K562 (cell line): Measurements from ENCODE around the gene TOGARAM2. TPM values are rescaled to one million over a fixed set of nuclear protein-coding genes. Genes with fewer than 3 reads are reported as not detected.

Experiments
- ATAC-seq: fragments of 200-7000 bp; cut with Tn5 transposase; 3 replicates; pipeline ENCODE4 v1.9.1; 2020; ENCODE audit warnings: moderate library complexity
- BruUV-seq: library from RNA; stranded (reverse); fragments of 400-500 nt; replicated peaks from 2 replicates; lab custom pipeline; 2021; lab: Mats Ljungman, UMichigan
- CTCF ChIA-PET: fragments of 300-600 bp; formaldehyde crosslinking; extraction: SDS; loops from one replicate; lab custom pipeline; 2021; ENCODE audit warnings: low intra/inter-chr PET ratio; lab: Yijun Ruan, JAX
- POLR2A ChIA-PET: fragments of 300-600, 350-650 bp; sonication (Branson Sonifier 250); formaldehyde crosslinking; extraction: SDS; loops from one replicate; lab custom pipeline; 2021; ENCODE audit warnings: antibody characterized with exemption, inconsistent platforms; lab: Yijun Ruan, JAX
- DNase-seq, 4 experiments: peaks; one replicate each; pipeline versions ENCODE4 v3.0.0 to v3.0.0-alpha.2; 2011 to 2018; ENCODE audit warnings: low spot score in 3 of 4, mixed read lengths in 3 of 4; ENCODE audit errors: extremely low read depth in 1 of 4
- FAIRE-seq: peaks from 2 replicates; lab custom pipeline; 2011; peaks lifted over from hg19 to GRCh38; lab: Jason Lieb, UNC
- H2AFZ ChIP-seq: 2 replicates; pipeline ENCODE4 v1.6.0; 2011; ENCODE audit warnings: low read depth, low read length, control low read depth, inconsistent platforms
- H3K27ac ChIP-seq: fragments of 200-600 bp; 3 replicates; pipeline ENCODE4 v1.8.0; 2011; ENCODE audit warnings: low read depth, mild to moderate bottlenecking, control low read depth, inconsistent platforms, low read length, moderate library complexity, mixed read lengths; ENCODE audit errors: extremely low read depth
- H3K27me3 ChIP-seq, 2 experiments: fragments of 300-600 bp in 1 of 2; 2 replicates in 1 of 2; 3 replicates in 1 of 2; pipeline versions ENCODE4 v1.6.0 to v1.8.0; 2011; ENCODE audit warnings: inconsistent platforms in 2 of 2, low read length in 2 of 2, mild to moderate bottlenecking in 1 of 2, mixed read lengths in 1 of 2, moderate library complexity in 1 of 2; ENCODE audit not compliant: control insufficient read depth in 2 of 2, insufficient read depth in 2 of 2
- H3K36me3 ChIP-seq: fragments of 300-600 bp; 3 replicates; pipeline ENCODE4 v1.8.0; 2011; ENCODE audit warnings: mild to moderate bottlenecking, low read length, inconsistent platforms; ENCODE audit not compliant: control insufficient read depth, insufficient read depth
- H3K4me1 ChIP-seq, 2 experiments: fragments of 200-600 bp in 1 of 2; replicated peaks in 1 of 2; 2 replicates in 1 of 2; 3 replicates in 1 of 2; pipeline versions ENCODE4 v1.5.1 to v1.8.0; 2011; ENCODE audit warnings: inconsistent platforms in 2 of 2, low read length in 2 of 2, mild to moderate bottlenecking in 1 of 2, mixed read lengths in 1 of 2, moderate library complexity in 1 of 2; ENCODE audit not compliant: control insufficient read depth in 2 of 2, insufficient read depth in 2 of 2
- H3K4me2 ChIP-seq: 2 replicates; pipeline ENCODE4 v1.6.1; 2011; ENCODE audit warnings: low read length, control low read depth, inconsistent platforms, mixed read lengths; ENCODE audit not compliant: insufficient read depth
- H3K4me3 ChIP-seq: fragments of 200-600 bp; sonication (generic), shearing (Covaris generic); 2 replicates; pipeline ENCODE4 v1.5.1; 2016; ENCODE audit warnings: control low read depth, inconsistent platforms
- H3K79me2 ChIP-seq: fragments of 200-600 bp; 3 replicates; pipeline ENCODE4 v1.8.0; 2011; ENCODE audit warnings: low read length, inconsistent platforms; ENCODE audit not compliant: control insufficient read depth, insufficient read depth
- H3K9ac ChIP-seq, 2 experiments: 2 replicates each; pipeline versions ENCODE4 v1.6.0 to v1.6.1; 2011; ENCODE audit warnings: low read depth in 2 of 2, low read length in 2 of 2, control low read depth in 1 of 2, inconsistent platforms in 1 of 2, mild to moderate bottlenecking in 1 of 2, mixed read lengths in 1 of 2; ENCODE audit not compliant: insufficient read depth in 1 of 2
- H3K9me1 ChIP-seq: one replicate; pipeline ENCODE4 v1.6.0; 2011; ENCODE audit warnings: inconsistent platforms, mild to moderate bottlenecking, low read length, moderate library complexity; ENCODE audit not compliant: control insufficient read depth, insufficient read depth
- H3K9me3 ChIP-seq: replicated peaks from 2 replicates; pipeline ENCODE4 v1.5.1; 2011; ENCODE audit warnings: low read depth, low read length, inconsistent platforms; ENCODE audit not compliant: control insufficient read depth, insufficient read depth
- H4K20me1 ChIP-seq: replicated peaks from 2 replicates; pipeline ENCODE4 v1.6.1; 2011; ENCODE audit warnings: low read length, inconsistent platforms, mixed read lengths; ENCODE audit not compliant: control insufficient read depth, insufficient read depth
- FOXO4 ChIP-seq: fragments of 450-650 bp; formaldehyde crosslinking; IDR thresholded peaks from 2 replicates; pipeline ENCODE4 v1.4.0; 2020; ENCODE audit warnings: mild to moderate bottlenecking, moderate library complexity
- HMGXB4 ChIP-seq: sonication (generic); formaldehyde crosslinking; IDR thresholded peaks from 2 replicates; pipeline ENCODE4 v1.8.1; 2023; ENCODE audit warnings: mild to moderate bottlenecking, missing genetic modification reagents
- KDM4B ChIP-seq, 2 experiments: fragments of 450-650 bp in 1 of 2; sonication (generic) in 1 of 2; IDR thresholded peaks; 2 replicates each; pipeline ENCODE4 v1.6.1; 2016 to 2017; ENCODE audit warnings: borderline replicate concordance in 2 of 2, antibody characterized with exemption in 1 of 2, low read depth in 1 of 2, mild to moderate bottlenecking in 1 of 2
- RBM15 ChIP-seq: fragments of 200-400 bp; formaldehyde crosslinking; IDR thresholded peaks from 2 replicates; pipeline ENCODE4 v1.6.1; 2018; ENCODE audit warnings: mild to moderate bottlenecking, low read length, moderate library complexity; ENCODE audit not compliant: insufficient read depth
- SIN3A ChIP-seq, 2 experiments: fragments of 150-350 bp in 1 of 2; IDR thresholded peaks; 2 replicates each; pipeline ENCODE4 v1.6.1; 2011 to 2016; ENCODE audit warnings: borderline replicate concordance in 2 of 2, low read depth in 2 of 2, low read length in 2 of 2, mild to moderate bottlenecking in 2 of 2, moderate library complexity in 2 of 2; ENCODE audit not compliant: control insufficient read depth in 1 of 2
- WGBS: fragments of 100-300 bp; shearing (Covaris generic); methylation state at CpG from one replicate; pipeline ENCODE4 v1.1.6; 2016; ENCODE audit warnings: low coverage, mixed read lengths; ENCODE audit not compliant: insufficient coverage; ENCODE audit errors: missing lambda C conversion rate; 5-methylcytosine and 5-hydroxymethylcytosine counted together
- in situ Hi-C: fragments of 300-500 bp; cut with MboI; formaldehyde crosslinking; loops from 4 replicates; pipeline ENCODE4 v1.15.0; 2018; ENCODE audit warnings: inconsistent platforms, mixed read lengths
- intact Hi-C: fragments of 100-400 bp; cut with micrococcal nuclease; formaldehyde crosslinking; loops from 2 replicates; pipeline ENCODE4 v1.14.2; 2022
- polyA plus RNA-seq, 8 experiments: library from polyadenylated mRNA; depleted of rRNA in 4 of 8; stranded (reverse) in 5 of 8; unstranded in 3 of 8; fragments of >200 nt; fragmentation: Nextera tagmentation in 2 of 8; fragmentation: Illumina TruSeq in 1 of 8; extraction: Ambion mirVana in 2 of 8; extraction: Trizol in 1 of 8; gene quantifications; 2 replicates each; pipeline versions ENCODE4 v1.2.1 to v1.2.3, GENCODE V29; 2011 to 2014; ENCODE audit warnings: inconsistent platforms in 1 of 8, missing spikeins in 1 of 8
- total RNA-seq, 7 experiments: library from RNA; depleted of rRNA in 6 of 7; stranded (reverse); fragments of >200 nt in 6 of 7; fragmentation: Illumina TruSeq in 2 of 7; extraction: Trizol in 2 of 7; gene quantifications; 2 replicates each; pipeline versions ENCODE4 v1.2.1 to v1.2.3, GENCODE V29; 2011 to 2021; ENCODE audit warnings: low replicate concordance in 1 of 7

TOGARAM2 gene
- total and polyA plus RNA-seq, 9 of the 15 experiments (the other 6 are each of a cell fraction or from before 2014, with no cell fraction given) = not detected

GRCh38 chr2:29065068-29065811 lies 84.1 kb downstream of the TOGARAM2 start:
- intact Hi-C loops = no loop called here
- Histone ChIP-seq H3K27me3 (peaks cover 24 to 64% of the 10 kb centered on the region in 2 experiments; a peak in 4 of 5 replicates), H3K9ac (no peak overlapping the region), H3K79me2 (no peaks in the 10 kb centered on the region), H3K27ac (no peak overlapping the region), H4K20me1 (no peaks in the 10 kb centered on the region)
- no peak for ATAC-seq
- POLR2A ChIA-PET = no interaction called here
- TF ChIP-seq HMGXB4 (CRISPR knock-in tag) (no peak), SIN3A (IDR thresholded peaks at IDR 0.05; ENCODE audit: borderline replicate concordance in 2 of 2, control insufficient read depth in 1 of 2, low read depth in 2 of 2, low read length in 2 of 2) (no peak), RBM15 (no peak), FOXO4 (no peak), KDM4B (IDR thresholded peaks at IDR 0.05; ENCODE audit: borderline replicate concordance in 2 of 2, low read depth in 1 of 2) (no peak)
- TF ChIP-seq, all 486 proteins: peak for 0
- no peak for FAIRE-seq
- Histone ChIP-seq H3K9me3 (no peaks in the 10 kb centered on the region), H3K4me1 (no peaks in the 10 kb centered on the region), H3K4me3 (no peak overlapping the region), H2AFZ (no peak overlapping the region), H3K9me1 (peaks cover 2% of the 10 kb centered on the region), H3K4me2 (no peak overlapping the region), H3K36me3 (no peaks in the 10 kb centered on the region)
- no peak for DNase-seq
- CTCF ChIA-PET = no interaction called here
- BruUV-seq = no TSS peak
- WGBS = 0% methylated on average over 10 of the region's 10 CpGs
- in situ Hi-C loops = no loop called here
